GM19395 (cell line): ENCODE results near the gene EXOC6.

Source experiments
- ATAC-seq: cut with Tn5 transposase; IDR thresholded peaks from one replicate; pipeline ENCODE4 v1.9.1; 2021; ENCODE audit warnings: mild to moderate bottlenecking, moderate library complexity; ENCODE audit not compliant: unreplicated experiment

EXOC6 gene

GRCh38 chr10:92999191-92999590 is 150.9 kb downstream of the EXOC6 start:
- no peak for ATAC-seq

GRCh38 chr10:93006435-93007039 is 158.2 kb downstream of the EXOC6 start:
- no peak for ATAC-seq

GRCh38 chr10:93015722-93016121 is 167.4 kb downstream of the EXOC6 start:
- ATAC-seq, result no peak

- no peak for ATAC-seq
Observed at GRCh38 chr10:93023013-93023650, 174.8 kb downstream of the EXOC6 start.

- no peak for ATAC-seq
Observed at GRCh38 chr10:93026072-93026471, 177.8 kb downstream of the EXOC6 start.

- no peak for ATAC-seq
Observed at GRCh38 chr10:93027508-93027907, 179.2 kb downstream of the EXOC6 start.

- ATAC-seq, result no peak
Observed at GRCh38 chr10:93028883-93029282, 180.6 kb downstream of the EXOC6 start.

GRCh38 chr10:93030409-93030808 is 182.1 kb downstream of the EXOC6 start:
- no peak for ATAC-seq

GRCh38 chr10:93032105-93032808 is 183.9 kb downstream of the EXOC6 start:
- ATAC-seq, result no peak

GRCh38 chr10:93032809-93033137 is 184.5 kb downstream of the EXOC6 start:
- ATAC-seq, result no peak

- ATAC-seq, result no peak
Observed at GRCh38 chr10:93034426-93034825, 186.1 kb downstream of the EXOC6 start.

- ATAC-seq, result no peak
Observed at GRCh38 chr10:93039110-93039509, 190.8 kb downstream of the EXOC6 start.

- ATAC-seq, result no peak
Observed at GRCh38 chr10:93039721-93040120, 191.4 kb downstream of the EXOC6 start.

- no peak for ATAC-seq
Observed at GRCh38 chr10:93054486-93054885, 206.2 kb downstream of the EXOC6 start.

GRCh38 chr10:93058139-93058538 is 209.8 kb downstream of the EXOC6 start:
- no peak for ATAC-seq

GRCh38 chr10:93059975-93060886 is 211.9 kb downstream of the EXOC6 start, which contains the start of gene CYP26C1:
Gene CYP26C1, plus strand, starts transcription at chr10:93060798. Its CDS starts 466 bp downstream, at chr10:93061264.
- no peak for ATAC-seq

- no peak for ATAC-seq
Observed at GRCh38 chr10:93060887-93061593, 212.7 kb downstream of the EXOC6 start.

- ATAC-seq, result no peak
Observed at GRCh38 chr10:93061594-93062513, 213.5 kb downstream of the EXOC6 start.

GRCh38 chr10:93062514-93063143 is 214.3 kb downstream of the EXOC6 start:
- ATAC-seq, result no peak
